H1 (cell line): Measurements from ENCODE around the gene TNS2.

Source experiments
- BRCA1 ChIP-seq: IDR thresholded peaks from 2 replicates; pipeline ENCODE4 v1.6.1; 2012; ENCODE audit warnings: low read depth, low read length, improper control_type of control experiment
- CBX5 ChIP-seq: fragments of 300-800, 300-1000 bp; sonication (generic); IDR thresholded peaks from 2 replicates; pipeline ENCODE4 v1.7.1; 2016; ENCODE audit warnings: antibody characterized with exemption, low read length, low read depth
- CTCF ChIP-seq, 3 experiments: IDR thresholded peaks; 1 replicate in 2 of 3; 2 replicates in 1 of 3; pipeline versions ENCODE4 v1.5.1 to v1.6.1; 2011; ENCODE audit warnings: low read length in 3 of 3, mild to moderate bottlenecking in 3 of 3, inconsistent platforms in 2 of 3, low read depth in 1 of 3, moderate library complexity in 1 of 3; ENCODE audit not compliant: insufficient read depth in 1 of 3; ENCODE audit errors: control extremely low read depth in 1 of 3
- EZH2 ChIP-seq: fragments of 200-600 bp; sonication (generic); IDR thresholded peaks from 2 replicates; pipeline ENCODE4 v1.7.1; 2012; ENCODE audit warnings: low read depth, mild to moderate bottlenecking, moderate library complexity, low read length, inconsistent platforms; ENCODE audit not compliant: severe bottlenecking
- GABPA ChIP-seq: IDR thresholded peaks from 2 replicates; pipeline ENCODE4 v1.6.1; 2011; ENCODE audit warnings: mild to moderate bottlenecking, low read length, moderate library complexity, borderline replicate concordance; ENCODE audit not compliant: insufficient read depth
- MAX ChIP-seq: IDR thresholded peaks from 2 replicates; pipeline ENCODE4 v1.6.1; 2012; ENCODE audit warnings: inconsistent platforms
- NRF1 ChIP-seq: IDR thresholded peaks from 2 replicates; pipeline ENCODE4 v1.6.1; 2011; ENCODE audit warnings: mild to moderate bottlenecking, low read depth, low read length, improper control_type of control experiment
- POLR2A ChIP-seq, 2 experiments: IDR thresholded peaks; 1 replicate in 1 of 2; 2 replicates in 1 of 2; pipeline ENCODE4 v1.6.1; 2011; ENCODE audit warnings: low read depth in 2 of 2, low read length in 2 of 2, mild to moderate bottlenecking in 2 of 2; ENCODE audit errors: control extremely low read depth in 1 of 2
- POLR2AphosphoS5 ChIP-seq: IDR thresholded peaks from 2 replicates; pipeline ENCODE4 v1.6.1; 2011; ENCODE audit warnings: low read depth, low read length
- RFX5 ChIP-seq: IDR thresholded peaks from 2 replicates; pipeline ENCODE4 v1.6.1; 2011; ENCODE audit warnings: low read depth, low read length, improper control_type of control experiment, borderline replicate concordance
- RNF2 ChIP-seq: fragments of 200-900, 300-1000 bp; sonication (generic); IDR thresholded peaks from 2 replicates; pipeline ENCODE4 v1.7.1; 2016; ENCODE audit warnings: borderline replicate concordance, low read depth, mild to moderate bottlenecking, antibody characterized with exemption, low read length; ENCODE audit not compliant: poor library complexity, severe bottlenecking; ENCODE audit errors: missing control alignments
- TBP ChIP-seq: IDR thresholded peaks from 2 replicates; pipeline ENCODE4 v1.6.1; 2011; ENCODE audit warnings: low read depth, low read length, improper control_type of control experiment
- ZNF274 ChIP-seq: IDR thresholded peaks from 2 replicates; pipeline ENCODE4 v1.7.0; 2012; ENCODE audit warnings: low read length, borderline replicate concordance; ENCODE audit errors: extremely low read depth
- TF ChIP-seq, protein P1 (sequence below): IDR thresholded peaks from 2 replicates; pipeline ENCODE4 v1.6.1; 2012; ENCODE audit warnings: inconsistent platforms

DNA sequence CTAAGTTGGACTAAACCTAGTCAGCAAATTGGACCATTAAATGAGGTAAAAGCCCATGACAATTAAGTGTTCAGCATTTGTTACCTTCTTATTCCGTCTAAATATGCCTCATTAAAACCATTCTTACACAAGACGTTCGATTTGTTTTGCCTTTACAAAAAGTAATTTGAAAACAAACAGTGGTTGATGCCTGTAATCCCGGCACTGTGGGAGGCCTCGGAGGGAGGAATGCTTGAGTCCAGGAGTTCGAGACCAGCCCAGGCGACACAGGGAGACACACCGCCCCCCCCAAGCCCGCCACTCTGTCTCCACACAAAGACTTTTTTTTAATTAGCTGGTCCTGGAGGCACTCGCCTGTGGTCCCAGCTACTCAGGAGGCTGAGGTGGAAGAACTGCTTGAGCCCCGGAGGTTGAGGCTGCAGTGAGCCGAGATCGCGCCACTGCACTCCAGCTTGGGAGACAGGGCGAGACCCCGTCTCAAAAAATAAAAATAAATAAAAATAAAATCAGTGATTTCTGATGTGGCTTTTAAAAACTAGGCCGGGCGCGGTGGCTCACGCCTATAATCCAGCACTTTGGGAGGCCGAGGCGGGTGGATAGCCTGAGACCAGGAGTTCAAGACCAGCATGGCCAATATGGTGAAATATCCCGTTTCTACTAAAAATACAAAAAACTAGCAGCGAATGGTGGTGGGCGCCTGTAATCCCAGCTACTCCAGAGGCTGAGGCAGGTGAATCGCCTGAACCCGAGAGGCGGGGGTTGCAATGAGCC is 44.5 kb upstream of the TNS2 start:
- TF ChIP-seq TBP (no peak), CTCF (IDR thresholded peaks at IDR 0.05; ENCODE audit: control extremely low read depth in 1 of 3, insufficient read depth in 1 of 3, low read depth in 1 of 3, low read length in 3 of 3) (no peak), POLR2A (IDR thresholded peaks at IDR 0.05; ENCODE audit: control extremely low read depth in 1 of 2, low read depth in 2 of 2, low read length in 2 of 2) (no peak; a peak in 1 of 3 replicates), MAX (no peak), RFX5 (no peak), CBX5 (no peak), POLR2AphosphoS5 (no peak), NRF1 (no peak), RNF2 (no peak), ZNF274 (no peak), BRCA1 (no peak), EZH2 (no peak), GABPA (no peak)
- TF ChIP-seq, protein P1, sequence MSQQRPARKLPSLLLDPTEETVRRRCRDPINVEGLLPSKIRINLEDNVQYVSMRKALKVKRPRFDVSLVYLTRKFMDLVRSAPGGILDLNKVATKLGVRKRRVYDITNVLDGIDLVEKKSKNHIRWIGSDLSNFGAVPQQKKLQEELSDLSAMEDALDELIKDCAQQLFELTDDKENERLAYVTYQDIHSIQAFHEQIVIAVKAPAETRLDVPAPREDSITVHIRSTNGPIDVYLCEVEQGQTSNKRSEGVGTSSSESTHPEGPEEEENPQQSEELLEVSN = no peak
